GM21367 (cell line): Measurements from ENCODE around the gene NRIP3.

Source experiments
- ATAC-seq: cut with Tn5 transposase; IDR thresholded peaks from one replicate; pipeline ENCODE4 v1.9.1; 2021; ENCODE audit not compliant: unreplicated experiment

NRIP3 gene

DNA sequence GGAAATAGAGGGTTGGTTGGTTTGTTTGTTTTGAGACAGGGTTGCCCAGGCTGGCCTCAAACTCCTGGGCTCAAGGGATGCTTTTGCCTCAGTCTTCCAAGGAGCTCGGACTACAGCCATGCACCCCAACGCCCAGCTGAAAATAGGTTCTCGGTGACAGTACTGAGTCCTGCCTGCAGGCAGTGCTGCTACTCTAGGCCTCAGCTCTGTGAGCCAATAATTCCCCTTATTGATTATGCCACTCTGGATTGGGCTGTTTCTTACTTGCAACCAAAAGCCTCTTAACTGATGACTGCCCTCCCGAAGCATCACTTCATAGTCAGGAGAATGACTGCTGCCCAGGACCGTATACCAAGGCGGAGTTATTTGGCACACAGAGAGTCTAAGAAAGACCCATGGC is 69.9 kb downstream of the NRIP3 start:
- ATAC-seq, result no peak

DNA sequence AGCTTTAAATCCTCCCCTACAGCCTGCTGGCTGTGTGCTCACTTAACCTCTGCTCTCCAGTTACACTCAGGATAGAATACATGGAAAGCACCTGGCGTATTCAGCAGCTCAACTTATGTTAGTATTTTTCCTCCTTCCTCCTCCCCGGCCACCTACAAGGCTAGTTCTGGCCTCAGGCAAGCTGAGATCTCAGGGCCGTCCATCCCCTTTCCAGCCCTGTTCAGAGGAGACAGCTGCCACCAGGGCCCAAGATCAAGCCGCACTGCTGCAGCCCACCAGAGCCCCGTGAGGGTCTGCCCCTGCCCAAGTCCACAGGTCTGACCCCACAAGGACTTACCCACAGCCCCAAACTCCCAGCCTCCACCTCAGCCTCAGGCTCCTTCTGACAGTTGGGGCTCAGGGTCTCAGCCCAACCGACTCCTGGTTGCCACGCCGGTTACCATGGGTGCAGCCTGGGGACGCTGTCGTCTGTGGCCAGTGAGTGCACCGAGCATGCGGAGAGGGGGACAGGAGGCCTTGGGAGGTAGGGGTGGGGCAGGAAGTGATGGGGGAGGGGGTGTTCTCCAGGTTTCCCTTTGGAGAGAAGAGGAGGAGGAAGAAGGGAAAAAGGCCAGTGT is 71.1 kb downstream of the NRIP3 start, which contains the start of gene C11orf16:
Gene C11orf16 (minus strand): TSS at position 384 of the 617 bp plus-strand sequence. CDS start 639 bp downstream, outside the sequence.
- ATAC-seq, result no peak
